GM19193 (cell line): ENCODE data around the gene IRF2BPL.

Source experiments
- POLR2A ChIP-seq: IDR thresholded peaks from 4 replicates; pipeline ENCODE4 v1.6.1; 2011; ENCODE audit not compliant: insufficient read depth, insufficient read length; ENCODE audit errors: extremely low read depth

The IRF2BPL gene

DNA sequence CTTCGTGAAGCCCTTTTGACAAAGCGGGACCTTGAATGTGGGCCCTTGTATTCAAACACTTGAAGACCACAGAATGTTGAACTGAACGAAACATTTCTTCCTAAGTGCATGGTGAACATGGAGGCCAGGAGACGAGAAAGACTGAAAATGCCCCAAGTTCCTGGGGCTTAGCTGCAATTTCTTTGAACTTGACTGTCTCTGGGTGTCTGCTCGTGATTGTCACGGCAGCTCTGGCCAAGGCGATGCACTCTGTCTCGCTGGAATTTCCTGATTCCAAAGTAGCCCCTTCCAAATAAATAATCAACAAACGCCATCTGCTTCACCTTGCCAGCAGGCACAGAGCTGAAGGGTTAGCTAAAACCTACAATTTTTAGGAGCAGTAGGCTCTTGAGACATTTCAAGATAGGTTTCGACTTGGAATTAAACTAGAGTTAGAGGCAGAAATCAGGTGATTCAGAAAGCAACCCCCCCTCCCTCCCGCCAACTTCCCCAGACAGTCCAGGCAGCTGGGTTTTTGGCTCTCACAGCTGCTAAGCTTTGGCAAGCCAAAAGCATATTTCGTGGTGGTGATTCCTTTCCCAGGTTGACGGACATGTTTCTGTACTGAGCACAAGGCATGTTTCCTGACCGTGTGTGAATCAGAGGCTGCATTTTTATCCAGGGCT, 13.5 kb upstream of the IRF2BPL start:
- no peak for TF ChIP-seq POLR2A

GRCh38 chr14:77040741-77041653, 12.5 kb upstream of the IRF2BPL start:
- peak; percentile 50 for TF ChIP-seq POLR2A

- peak; percentile 64 for TF ChIP-seq POLR2A
Observed at GRCh38 chr14:77040059-77040740, 11.7 kb upstream of the IRF2BPL start.

- TF ChIP-seq POLR2A, result peak; percentile 2
Observed at GRCh38 chr14:77039285-77040058, 11.0 kb upstream of the IRF2BPL start.

DNA sequence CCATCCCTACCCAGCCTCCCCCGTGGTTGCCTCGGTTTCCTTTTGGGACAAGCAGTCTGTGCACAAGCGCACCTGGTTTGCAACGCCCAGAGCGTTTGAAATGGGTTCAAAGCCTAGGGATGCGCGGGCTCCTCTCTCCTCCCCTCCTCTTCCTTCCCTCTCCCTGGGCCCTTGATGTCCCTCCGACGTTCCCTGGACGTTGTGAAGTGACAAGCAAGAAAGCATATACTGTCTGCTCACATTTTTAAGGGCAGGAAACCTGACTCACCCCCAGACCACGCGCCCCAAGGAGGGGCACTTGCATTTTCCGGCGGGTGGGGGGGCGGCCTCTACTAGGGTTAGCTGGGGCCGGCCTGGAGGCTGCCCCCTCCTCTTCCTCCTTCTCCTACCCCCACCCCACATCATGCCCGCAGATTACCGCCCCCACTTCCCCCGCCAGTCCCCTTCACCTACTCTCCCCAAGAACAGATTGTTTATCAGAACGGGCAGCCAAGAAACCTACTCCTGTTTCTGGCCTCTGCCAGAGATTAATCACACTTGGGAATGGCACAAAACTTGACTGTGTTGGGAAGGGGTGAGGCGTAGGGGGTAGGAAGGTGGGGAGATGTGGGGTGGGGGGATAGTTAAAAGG, 9.5 kb upstream of the IRF2BPL start:
- no peak for TF ChIP-seq POLR2A

DNA sequence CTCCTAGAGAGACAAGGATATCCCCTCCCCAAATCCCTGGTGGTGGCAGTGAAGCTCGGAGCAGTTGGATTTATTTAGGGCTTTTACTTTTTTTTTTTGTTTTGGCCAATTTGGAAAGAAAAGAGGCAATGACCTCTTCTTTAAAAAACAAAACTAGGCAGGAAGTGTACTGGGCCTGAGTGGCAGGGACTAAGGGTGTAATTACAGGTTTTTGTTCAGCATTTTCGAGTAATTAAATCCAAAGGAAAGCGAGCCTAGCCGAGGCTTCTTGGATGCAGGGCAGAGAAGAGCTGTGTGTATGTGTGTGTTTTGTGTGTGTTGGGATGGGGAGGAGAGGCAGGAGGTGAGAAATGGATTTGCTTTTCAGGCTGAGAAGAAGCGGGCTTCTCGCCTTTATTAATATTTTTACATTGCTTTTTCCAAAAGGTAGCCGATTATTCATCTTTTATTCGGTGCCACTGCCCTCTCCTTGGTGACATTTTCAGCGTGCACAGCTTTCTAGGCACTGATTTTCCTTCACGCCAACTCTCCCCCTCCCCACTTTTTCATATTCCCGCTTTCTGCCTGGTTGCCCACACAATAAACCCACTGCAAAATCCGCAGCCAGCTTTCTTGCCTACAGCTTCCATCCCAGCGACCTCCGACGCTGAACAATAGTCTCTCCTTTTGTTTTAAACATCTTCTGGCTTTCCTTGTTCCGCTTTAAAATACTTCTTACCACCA, 8.9 kb upstream of the IRF2BPL start:
- no peak for TF ChIP-seq POLR2A

GRCh38 chr14:77036484-77037214, 8.1 kb upstream of the IRF2BPL start:
- no peak for TF ChIP-seq POLR2A

- no peak for TF ChIP-seq POLR2A
Observed at GRCh38 chr14:77035267-77035666, 6.8 kb upstream of the IRF2BPL start.

DNA sequence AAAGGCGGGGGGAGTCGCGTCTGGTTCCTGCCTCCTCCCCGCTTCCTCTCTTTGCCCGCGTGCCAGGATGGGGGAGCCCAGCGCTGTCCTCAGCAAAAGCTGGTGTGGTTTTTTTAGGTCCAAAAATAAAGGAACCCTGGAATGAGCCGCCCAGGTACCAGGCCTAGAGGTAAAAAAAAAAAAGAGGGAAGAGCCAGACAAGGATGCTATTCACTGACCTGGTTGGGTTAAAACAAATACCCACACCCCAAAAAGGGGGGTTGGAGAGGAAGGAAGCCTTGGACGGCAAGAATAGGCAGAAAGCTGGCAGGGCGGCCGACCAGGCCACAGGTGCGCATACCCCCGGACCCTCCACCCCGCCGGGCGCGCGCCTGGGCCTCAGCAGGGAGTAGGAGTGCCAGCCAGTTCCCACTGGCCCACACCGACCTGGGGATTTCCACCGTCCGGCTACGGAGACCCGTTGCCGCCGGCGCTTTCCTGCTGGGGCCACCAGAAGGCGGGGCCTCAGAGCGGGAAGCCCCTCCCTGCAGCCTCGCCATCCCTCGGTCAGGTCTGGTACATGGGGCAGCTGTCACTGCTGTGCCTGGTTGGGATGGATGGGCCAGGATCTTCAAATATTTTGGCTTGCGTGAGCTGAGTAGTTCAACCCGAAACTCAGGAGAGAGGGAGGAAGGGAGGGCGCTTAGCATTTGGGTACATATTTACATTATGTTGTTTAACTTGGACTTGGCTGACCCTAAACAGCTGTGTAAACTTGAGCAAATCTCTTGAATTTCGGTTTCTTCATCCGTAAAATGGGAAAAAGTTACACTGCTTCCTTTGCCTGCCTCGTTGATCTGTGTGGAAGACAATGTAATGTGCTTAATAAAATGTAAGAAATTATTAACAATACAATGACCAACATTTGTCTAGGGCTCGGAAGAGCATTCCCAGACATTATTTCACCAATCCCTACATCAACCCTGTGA, 5.4 kb upstream of the IRF2BPL start:
- TF ChIP-seq POLR2A, result peak; percentile 82

DNA sequence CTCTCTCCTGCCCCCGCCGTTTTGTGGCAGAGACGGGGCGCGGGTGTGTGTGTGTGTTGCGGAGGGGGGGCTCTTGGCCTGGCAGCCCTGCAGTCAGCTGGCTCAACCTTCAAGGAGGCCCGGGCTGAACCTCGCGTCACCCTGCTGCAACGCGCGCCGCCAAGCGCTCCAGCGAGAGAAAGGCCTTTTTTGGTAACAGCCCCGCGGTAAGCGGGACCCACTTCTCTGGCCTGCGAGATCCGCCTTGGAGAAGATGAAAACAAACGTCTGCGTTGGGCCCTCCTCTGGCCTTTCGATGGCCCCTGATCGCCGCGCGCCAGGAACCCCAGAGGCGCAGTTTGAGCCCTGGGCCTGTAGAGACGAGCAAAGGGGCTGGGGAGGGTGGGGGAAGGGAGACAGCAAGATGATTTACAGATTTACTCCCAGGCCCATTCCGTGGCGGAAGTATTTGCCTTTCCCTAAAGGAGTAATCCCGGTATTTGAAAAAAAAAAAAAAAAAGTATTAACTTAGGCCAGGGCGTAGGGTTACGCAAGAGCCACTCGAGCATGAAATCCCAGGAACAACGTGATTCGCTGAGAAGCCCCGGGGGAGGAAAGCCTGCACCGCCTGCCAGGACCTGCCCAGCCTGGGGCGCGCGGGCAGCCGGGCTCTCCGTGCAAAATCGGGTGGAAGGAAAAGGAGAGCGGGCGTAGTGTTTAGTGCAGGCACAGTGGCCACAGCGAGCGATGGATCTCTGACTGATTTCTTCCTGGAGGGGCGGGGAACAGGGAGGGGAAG, 4.5 kb upstream of the IRF2BPL start:
- TF ChIP-seq POLR2A, result peak; percentile 48

GRCh38 chr14:77032491-77032843, 4.0 kb upstream of the IRF2BPL start:
- no peak for TF ChIP-seq POLR2A
